HCT116 (cell line): Measurements from ENCODE around the gene TEAD1. TPM values are rescaled to one million over a fixed set of nuclear protein-coding genes. Genes with fewer than 3 reads are reported as not detected.

Source experiments
- ATAC-seq: fragments of 200-7000 bp; cut with Tn5 transposase; 2 replicates; pipeline ENCODE4 v1.9.1; 2020; ENCODE audit warnings: mild to moderate bottlenecking, moderate library complexity
- BruUV-seq: library from RNA; stranded (reverse); fragments of 400-500 nt; replicated peaks from 2 replicates; lab custom pipeline; 2021; lab: Mats Ljungman, UMichigan
- CTCF ChIA-PET: fragments of 300-600 bp; sonication (Branson Sonifier 250); formaldehyde crosslinking; loops from one replicate; lab custom pipeline; 2021; ENCODE audit warnings: antibody characterized with exemption; lab: Charles Lee
- POLR2A ChIA-PET: fragments of 300-600, 350-600 bp; sonication (Branson Sonifier 250); formaldehyde crosslinking; loops from one replicate; lab custom pipeline; 2021; ENCODE audit warnings: antibody characterized with exemption; lab: Charles Lee
- RAD21 ChIA-PET, 2 experiments: fragments of 300-600 bp; sonication (Branson Sonifier 250); formaldehyde crosslinking; loops; one replicate each; lab custom pipeline; 2023; ENCODE audit warnings: low total read pairs in 2 of 2; ENCODE audit not compliant: uncharacterized antibody in 2 of 2, unreplicated experiment in 2 of 2, low non-redundant PET in 1 of 2; lab: Charles Lee
- DNase-seq: peaks from one replicate; pipeline ENCODE4 v3.0.0-alpha.2; 2010; ENCODE audit warnings: low read depth, low spot score
- H2AFZ ChIP-seq: fragments of 200-600 bp; shearing (Covaris generic), sonication (generic); 2 replicates; pipeline ENCODE4 v1.6.1; 2017; ENCODE audit warnings: low read depth, mixed run types, mixed read lengths, antibody characterized with exemption, low read length; ENCODE audit not compliant: poor library complexity, severe bottlenecking
- H3K27ac ChIP-seq: 2 replicates; pipeline ENCODE4 v1.5.1; 2012; ENCODE audit warnings: low read depth, low read length
- H3K27me3 ChIP-seq: fragments of 200-600 bp; sonication (generic); 2 replicates; pipeline ENCODE4 v1.6.1; 2016; ENCODE audit warnings: mixed run types, low read length, mixed read lengths; ENCODE audit not compliant: insufficient read depth
- H3K36me3 ChIP-seq, 2 experiments: fragments of 200-500 bp in 1 of 2; fragments of 200-600 bp in 1 of 2; sonication (Bioruptor generic) in 1 of 2; sonication (generic) in 1 of 2; 2 replicates each; pipeline versions ENCODE4 v1.5.1 to v1.6.1; 2014 to 2016; ENCODE audit warnings: low read length in 2 of 2, inconsistent platforms in 1 of 2, mixed read lengths in 1 of 2, mixed run types in 1 of 2; ENCODE audit not compliant: insufficient read depth in 2 of 2, control insufficient read depth in 1 of 2
- H3K4me1 ChIP-seq, 2 experiments: fragments of 200-600 bp in 1 of 2; sonication (generic) in 1 of 2; 2 replicates each; pipeline versions ENCODE4 v1.5.1 to v1.6.1; 2012 to 2017; ENCODE audit warnings: low read length in 2 of 2, inconsistent platforms in 1 of 2, mild to moderate bottlenecking in 1 of 2, mixed read lengths in 1 of 2, mixed run types in 1 of 2, moderate library complexity in 1 of 2; ENCODE audit not compliant: insufficient read depth in 2 of 2, control insufficient read depth in 1 of 2
- H3K4me2 ChIP-seq: fragments of 200-600 bp; sonication (generic); 2 replicates; pipeline ENCODE4 v1.6.1; 2017; ENCODE audit warnings: mixed run types, low read length, mixed read lengths
- H3K4me3 ChIP-seq, 2 experiments: fragments of 200-600 bp in 1 of 2; sonication (generic) in 1 of 2; replicated peaks in 1 of 2; 2 replicates each; pipeline ENCODE4 v1.5.1; 2011 to 2016; ENCODE audit warnings: low read length in 2 of 2, control low read depth in 1 of 2, low read depth in 1 of 2, mild to moderate bottlenecking in 1 of 2, mixed read lengths in 1 of 2, mixed run types in 1 of 2
- H3K79me2 ChIP-seq: fragments of 200-600 bp; sonication (generic); 2 replicates; pipeline ENCODE4 v1.6.1; 2017; ENCODE audit warnings: mild to moderate bottlenecking, mixed run types, low read length, moderate library complexity, mixed read lengths; ENCODE audit not compliant: insufficient read depth
- H3K9ac ChIP-seq: fragments of 200-600 bp; sonication (generic); 2 replicates; pipeline ENCODE4 v1.6.1; 2016; ENCODE audit warnings: low read length, mixed read lengths
- H3K9me2 ChIP-seq: fragments of 200-600 bp; sonication (generic), shearing (Covaris generic); 2 replicates; pipeline ENCODE4 v1.6.1; 2017; ENCODE audit warnings: mixed run types, mild to moderate bottlenecking, moderate library complexity; ENCODE audit not compliant: insufficient read depth
- H3K9me3 ChIP-seq, 2 experiments: fragments of 200-500 bp in 1 of 2; fragments of 200-600 bp in 1 of 2; sonication (Bioruptor generic) in 1 of 2; sonication (generic) in 1 of 2; 2 replicates each; pipeline ENCODE4 v1.6.1; 2014 to 2017; ENCODE audit warnings: low read length in 2 of 2, mixed read lengths in 2 of 2, inconsistent platforms in 1 of 2, low read depth in 1 of 2, mild to moderate bottlenecking in 1 of 2, mixed run types in 1 of 2, moderate library complexity in 1 of 2; ENCODE audit not compliant: control insufficient read depth in 1 of 2, insufficient read depth in 1 of 2
- H4K20me1 ChIP-seq: fragments of 200-600 bp; sonication (generic), shearing (Covaris generic); 2 replicates; pipeline ENCODE4 v1.6.1; 2017; ENCODE audit warnings: mixed run types, mild to moderate bottlenecking, moderate library complexity; ENCODE audit not compliant: insufficient read depth
- ATF3 ChIP-seq: IDR thresholded peaks from 2 replicates; pipeline ENCODE4 v1.6.1; 2012
- CEBPB ChIP-seq: IDR thresholded peaks from 2 replicates; pipeline ENCODE4 v1.6.1; 2012; ENCODE audit warnings: low read depth
- EGR1 ChIP-seq: IDR thresholded peaks from 2 replicates; pipeline ENCODE4 v1.6.1; 2012; ENCODE audit warnings: low read depth
- EZH2 ChIP-seq: fragments of 200-600 bp; sonication (generic); IDR thresholded peaks from 2 replicates; pipeline ENCODE4 v1.6.1; 2017; ENCODE audit warnings: antibody characterized with exemption, mixed run types
- EZH2phosphoT487 ChIP-seq: fragments of 200-600 bp; IDR thresholded peaks from 2 replicates; pipeline ENCODE4 v1.6.1; 2018; ENCODE audit warnings: antibody characterized with exemption, borderline replicate concordance
- FOSL1 ChIP-seq: IDR thresholded peaks from 2 replicates; pipeline ENCODE4 v1.6.1; 2012; ENCODE audit warnings: low read depth
- JUND ChIP-seq: IDR thresholded peaks from 2 replicates; pipeline ENCODE4 v1.6.1; 2012
- MAX ChIP-seq: IDR thresholded peaks from 2 replicates; pipeline ENCODE4 v1.6.1; 2012
- POLR2AphosphoS5 ChIP-seq: IDR thresholded peaks from 2 replicates; pipeline ENCODE4 v1.6.1; 2011; ENCODE audit warnings: mild to moderate bottlenecking, low read depth, low read length, moderate library complexity
- RAD21 ChIP-seq: IDR thresholded peaks from 2 replicates; pipeline ENCODE4 v1.6.1; 2012; ENCODE audit warnings: low read depth, mild to moderate bottlenecking
- SRF ChIP-seq: IDR thresholded peaks from 2 replicates; pipeline ENCODE4 v1.6.1; 2012; ENCODE audit warnings: low read depth
- TCF7L2 ChIP-seq: IDR thresholded peaks from 2 replicates; pipeline ENCODE4 v1.7.0; 2011; ENCODE audit warnings: borderline replicate concordance, inconsistent platforms; ENCODE audit not compliant: insufficient read depth, insufficient read length; ENCODE audit errors: extremely low read depth
- YY1 ChIP-seq: IDR thresholded peaks from 2 replicates; pipeline ENCODE4 v1.6.1; 2011; ENCODE audit warnings: low read length, low read depth, moderate library complexity, mild to moderate bottlenecking; ENCODE audit not compliant: insufficient replicate concordance; ENCODE audit errors: extremely low read depth
- ZFX ChIP-seq: fragments of 450-650 bp; IDR thresholded peaks from 2 replicates; pipeline ENCODE4 v1.6.1; 2017
- ZNF274 ChIP-seq: fragments of 200-500 bp; sonication (Bioruptor generic); IDR thresholded peaks from 2 replicates; pipeline ENCODE4 v1.6.1; 2014; ENCODE audit warnings: mild to moderate bottlenecking, low read depth, low read length, inconsistent platforms
- intact Hi-C: fragments of 100-400 bp; cut with micrococcal nuclease; formaldehyde crosslinking; loops from 2 replicates; pipeline ENCODE4 v1.10.0; 2022
- total RNA-seq: library from RNA; stranded (reverse); gene quantifications from one replicate; pipeline ENCODE4 v1.2.1, GENCODE V29; 2021; ENCODE audit not compliant: unreplicated experiment
- TF ChIP-seq, protein P1 (sequence below): IDR thresholded peaks from 2 replicates; pipeline ENCODE4 v1.6.1; 2011; ENCODE audit warnings: mild to moderate bottlenecking, low read length, moderate library complexity; ENCODE audit not compliant: insufficient replicate concordance; ENCODE audit errors: extremely low read depth

The TEAD1 gene
- total RNA-seq, 1 experiment from 2014 or later, result 103 TPM

- Histone ChIP-seq H3K27me3 (no peaks in the 10 kb centered on the region), H3K9ac (no peak overlapping the region), H3K27ac (0 out of 2 replicates have a peak overlapping the region, but pooled peaks have one; percentile 8), H3K36me3 (no peaks in the 10 kb centered on the region), H3K4me2 (peak overlapping the region; percentile 61), H2AFZ (no peak overlapping the region), H4K20me1 (no peaks in the 10 kb centered on the region), H3K79me2 (peaks cover 51% of the 10 kb centered on the region), H3K9me3 (no peaks in the 10 kb centered on the region), H3K9me2 (no peaks in the 10 kb centered on the region), H3K4me3 (peak overlapping the region; percentile 2 to 14; a peak in 2 of 4 replicates), H3K4me1 (peaks cover 41 to 58% of the 10 kb centered on the region in 2 experiments)
- BruUV-seq, result no TSS peak
- ChIA-PET RAD21 (interaction anchor here (0.6 to 1.0 kb wide), 2 partner anchors 12 to 19 kb away, joined by 3 read pairs; no protein-coding TSS in a partner anchor), POLR2A (interaction anchor here (0.6 kb wide), 1 partner anchor 609 kb away, joined by 3 read pairs; no protein-coding TSS in a partner anchor), CTCF (interaction anchor here (1.2 kb wide), 1 partner anchor 499 kb away, joined by 4 read pairs; no protein-coding TSS in a partner anchor)
- intact Hi-C loops, result no loop called here
- ATAC-seq (peak; percentile 46; the same call in 1 of the 2 replicates), DNase-seq (no peak)
- peak; percentile 41 for TF ChIP-seq FOSL1
- no peak for TF ChIP-seq EZH2
- peak; percentile 21; the same call in 1 of the 2 replicates for TF ChIP-seq JUND
- TF ChIP-seq POLR2AphosphoS5, result no peak
Measured at GRCh38 chr11:12787847-12788246, 113.6 kb downstream of the TEAD1 start.

- H3K9me2 ChIP-seq, result no peaks in the 10 kb centered on the region
- H3K9me3 ChIP-seq, result no peaks in the 10 kb centered on the region
- DNase-seq (no peak), ATAC-seq (no peak)
- H3K79me2 ChIP-seq, result peaks cover 56% of the 10 kb centered on the region
- ChIA-PET RAD21 (no interaction called here), POLR2A (no interaction called here), CTCF (no interaction called here)
- no peak overlapping the region for H3K4me3 ChIP-seq
- no peak overlapping the region for H3K4me2 ChIP-seq
- no peaks in the 10 kb centered on the region for H3K27me3 ChIP-seq
- BruUV-seq, result no TSS peak
- no peaks in the 10 kb centered on the region for H4K20me1 ChIP-seq
- intact Hi-C loops, result no loop called here
- peaks cover 0 to 2% of the 10 kb centered on the region in 2 experiments; a peak in 1 of 4 replicates for H3K36me3 ChIP-seq
- H2AFZ ChIP-seq, result no peak overlapping the region
- no peak overlapping the region for H3K27ac ChIP-seq
- H3K4me1 ChIP-seq, result peaks cover 38 to 48% of the 10 kb centered on the region in 2 experiments
- H3K9ac ChIP-seq, result no peak overlapping the region
- TF ChIP-seq EGR1, result no peak
- TF ChIP-seq FOSL1, result no peak
- no peak for TF ChIP-seq SRF
- TF ChIP-seq ATF3, result no peak
- no peak for TF ChIP-seq ZFX
- TF ChIP-seq ZNF274, result no peak
- TF ChIP-seq RAD21, result no peak
- TF ChIP-seq CEBPB, result no peak
- TF ChIP-seq EZH2phosphoT487, result no peak
- no peak for TF ChIP-seq TCF7L2
- TF ChIP-seq, protein P1, sequence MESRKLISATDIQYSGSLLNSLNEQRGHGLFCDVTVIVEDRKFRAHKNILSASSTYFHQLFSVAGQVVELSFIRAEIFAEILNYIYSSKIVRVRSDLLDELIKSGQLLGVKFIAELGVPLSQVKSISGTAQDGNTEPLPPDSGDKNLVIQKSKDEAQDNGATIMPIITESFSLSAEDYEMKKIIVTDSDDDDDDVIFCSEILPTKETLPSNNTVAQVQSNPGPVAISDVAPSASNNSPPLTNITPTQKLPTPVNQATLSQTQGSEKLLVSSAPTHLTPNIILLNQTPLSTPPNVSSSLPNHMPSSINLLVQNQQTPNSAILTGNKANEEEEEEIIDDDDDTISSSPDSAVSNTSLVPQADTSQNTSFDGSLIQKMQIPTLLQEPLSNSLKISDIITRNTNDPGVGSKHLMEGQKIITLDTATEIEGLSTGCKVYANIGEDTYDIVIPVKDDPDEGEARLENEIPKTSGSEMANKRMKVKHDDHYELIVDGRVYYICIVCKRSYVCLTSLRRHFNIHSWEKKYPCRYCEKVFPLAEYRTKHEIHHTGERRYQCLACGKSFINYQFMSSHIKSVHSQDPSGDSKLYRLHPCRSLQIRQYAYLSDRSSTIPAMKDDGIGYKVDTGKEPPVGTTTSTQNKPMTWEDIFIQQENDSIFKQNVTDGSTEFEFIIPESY, result no peak
- TF ChIP-seq MAX, result no peak
- TF ChIP-seq YY1, result no peak
- TF ChIP-seq JUND, result no peak
Measured at GRCh38 chr11:12789054-12789453, 114.8 kb downstream of the TEAD1 start.
